Gastroesophageal sphincter (tissue), 3 donors: Measurements from ENCODE around the gene CD36.

Source experiments
- POLR2A ChIP-seq, 2 donors: fragments of 450-650 bp; IDR thresholded peaks; one replicate each; pipeline ENCODE4 v1.6.1; 2017; ENCODE audit warnings: antibody characterized with exemption in 2 of 2, mild to moderate bottlenecking in 2 of 2, moderate library complexity in 1 of 2
- POLR2AphosphoS5 ChIP-seq: sonication (generic); formaldehyde crosslinking; IDR thresholded peaks from one replicate; pipeline ENCODE4 v1.6.1; 2017; ENCODE audit warnings: antibody characterized with exemption
- TF ChIP-seq, protein P1 (sequence below), 4 experiments: fragments of 200-600 bp in 2 of 4; fragments of 450-650 bp in 2 of 4; sonication (generic) in 1 of 4; IDR thresholded peaks; one replicate each; pipeline ENCODE4 v1.5.1; 2017 to 2019; ENCODE audit warnings: antibody characterized with exemption in 4 of 4, mild to moderate bottlenecking in 2 of 4, moderate library complexity in 2 of 4

DNA sequence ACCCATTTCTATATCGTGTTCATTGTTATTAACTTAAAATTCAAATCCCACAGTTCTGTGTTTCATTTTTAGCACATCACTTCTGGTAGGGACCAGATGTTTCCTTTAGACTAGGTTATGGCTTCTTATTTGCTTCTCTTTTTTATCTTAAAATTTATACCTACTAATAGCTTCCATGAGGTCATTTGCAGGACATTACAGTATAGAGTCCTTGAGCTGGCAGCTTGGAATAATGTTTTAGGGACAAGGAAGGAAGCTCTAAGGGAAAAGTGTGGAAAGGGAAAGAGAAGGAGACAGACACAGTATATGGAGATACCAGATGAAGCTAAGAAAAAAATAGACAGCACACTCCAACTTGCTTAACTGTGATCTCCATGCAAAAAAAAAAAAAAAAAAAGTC, 48.8 kb upstream of the CD36 start:
- TF ChIP-seq, protein P1, sequence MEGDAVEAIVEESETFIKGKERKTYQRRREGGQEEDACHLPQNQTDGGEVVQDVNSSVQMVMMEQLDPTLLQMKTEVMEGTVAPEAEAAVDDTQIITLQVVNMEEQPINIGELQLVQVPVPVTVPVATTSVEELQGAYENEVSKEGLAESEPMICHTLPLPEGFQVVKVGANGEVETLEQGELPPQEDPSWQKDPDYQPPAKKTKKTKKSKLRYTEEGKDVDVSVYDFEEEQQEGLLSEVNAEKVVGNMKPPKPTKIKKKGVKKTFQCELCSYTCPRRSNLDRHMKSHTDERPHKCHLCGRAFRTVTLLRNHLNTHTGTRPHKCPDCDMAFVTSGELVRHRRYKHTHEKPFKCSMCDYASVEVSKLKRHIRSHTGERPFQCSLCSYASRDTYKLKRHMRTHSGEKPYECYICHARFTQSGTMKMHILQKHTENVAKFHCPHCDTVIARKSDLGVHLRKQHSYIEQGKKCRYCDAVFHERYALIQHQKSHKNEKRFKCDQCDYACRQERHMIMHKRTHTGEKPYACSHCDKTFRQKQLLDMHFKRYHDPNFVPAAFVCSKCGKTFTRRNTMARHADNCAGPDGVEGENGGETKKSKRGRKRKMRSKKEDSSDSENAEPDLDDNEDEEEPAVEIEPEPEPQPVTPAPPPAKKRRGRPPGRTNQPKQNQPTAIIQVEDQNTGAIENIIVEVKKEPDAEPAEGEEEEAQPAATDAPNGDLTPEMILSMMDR (IDR thresholded peaks at IDR 0.05) = no peak
- no peak for TF ChIP-seq POLR2AphosphoS5
- TF ChIP-seq POLR2A (IDR thresholded peaks at IDR 0.05) = no peak
